Measurements from ENCODE around the gene ADAMTSL5.
"Not testable (repeated sequence)": the region's sequence is repeated elsewhere in the genome, so short reads cannot be mapped to it uniquely, and the experiment has no call there.

Gene ADAMTSL5

GRCh38 chr19:1477056-1477455 lies 35.8 kb downstream of the ADAMTSL5 start:
- DNase-seq, result not testable (repeated sequence)

DNA sequence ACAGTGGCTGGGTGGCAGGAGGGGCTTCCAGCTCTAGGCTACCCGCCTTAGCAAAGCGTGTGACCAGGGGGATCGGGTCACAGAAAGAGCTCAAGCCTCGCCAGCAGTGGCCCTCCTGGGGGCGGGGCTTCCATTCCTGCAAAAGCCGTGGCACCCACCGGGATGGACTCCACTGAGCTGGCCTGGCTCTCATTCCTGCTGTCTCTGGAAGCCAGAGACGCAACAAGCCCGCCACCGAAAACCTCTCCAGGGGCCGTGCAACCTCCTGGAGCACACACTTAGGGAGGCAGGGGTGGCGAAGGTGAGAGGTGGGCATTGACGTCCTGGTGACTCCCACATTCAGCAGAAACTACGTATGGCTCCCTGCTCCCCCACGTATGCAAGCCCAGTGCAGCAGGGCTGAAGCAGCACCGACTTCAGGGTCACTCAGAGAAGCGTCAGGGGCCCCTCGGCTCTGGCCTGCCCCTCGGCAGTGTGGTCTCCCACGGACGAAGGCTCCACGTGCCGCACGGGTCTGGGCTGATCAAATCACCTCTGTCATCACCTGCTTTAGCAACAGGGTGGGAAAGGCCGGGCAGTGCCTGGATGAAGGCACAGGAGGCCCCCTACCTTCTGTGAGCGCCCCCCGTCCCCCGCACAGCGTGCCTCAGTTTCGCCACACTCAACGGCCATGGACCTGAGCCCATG lies 36.9 kb downstream of the ADAMTSL5 start:
- DNase-seq, result no peak

DNA sequence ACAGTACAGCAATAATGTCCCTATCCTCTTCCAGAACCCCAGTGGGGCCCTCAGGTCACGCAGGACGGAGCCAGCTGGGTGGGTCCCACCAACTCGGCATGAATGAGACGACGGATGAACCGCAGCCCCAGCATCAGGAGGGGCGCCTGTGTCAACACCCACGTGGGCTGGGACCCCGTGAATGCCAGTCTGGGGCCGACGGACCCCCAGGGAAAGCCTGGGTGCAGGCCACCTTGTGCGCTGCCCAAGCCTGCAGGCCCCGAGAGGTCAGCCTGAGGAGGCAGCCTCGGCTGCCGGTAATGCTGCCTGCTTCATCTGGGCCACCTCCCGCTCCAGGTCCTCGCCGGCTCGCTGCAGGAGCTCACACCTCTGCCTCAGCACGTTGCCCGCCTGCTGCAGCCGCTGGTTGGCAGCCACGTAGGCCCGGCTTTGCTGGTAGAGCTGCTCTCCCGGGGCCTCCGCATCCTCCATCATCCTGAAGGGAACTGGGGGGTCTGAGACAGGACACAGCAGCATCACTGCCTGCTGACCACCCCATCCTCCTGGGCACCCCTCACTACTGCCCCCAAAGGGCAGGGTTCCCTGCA lies 38.0 kb downstream of the ADAMTSL5 start:
- DNase-seq, result no peak

- DNase-seq, result no peak
These were observed 38.6 kb downstream of the ADAMTSL5 start for GRCh38 chr19:1474011-1474764.

DNA sequence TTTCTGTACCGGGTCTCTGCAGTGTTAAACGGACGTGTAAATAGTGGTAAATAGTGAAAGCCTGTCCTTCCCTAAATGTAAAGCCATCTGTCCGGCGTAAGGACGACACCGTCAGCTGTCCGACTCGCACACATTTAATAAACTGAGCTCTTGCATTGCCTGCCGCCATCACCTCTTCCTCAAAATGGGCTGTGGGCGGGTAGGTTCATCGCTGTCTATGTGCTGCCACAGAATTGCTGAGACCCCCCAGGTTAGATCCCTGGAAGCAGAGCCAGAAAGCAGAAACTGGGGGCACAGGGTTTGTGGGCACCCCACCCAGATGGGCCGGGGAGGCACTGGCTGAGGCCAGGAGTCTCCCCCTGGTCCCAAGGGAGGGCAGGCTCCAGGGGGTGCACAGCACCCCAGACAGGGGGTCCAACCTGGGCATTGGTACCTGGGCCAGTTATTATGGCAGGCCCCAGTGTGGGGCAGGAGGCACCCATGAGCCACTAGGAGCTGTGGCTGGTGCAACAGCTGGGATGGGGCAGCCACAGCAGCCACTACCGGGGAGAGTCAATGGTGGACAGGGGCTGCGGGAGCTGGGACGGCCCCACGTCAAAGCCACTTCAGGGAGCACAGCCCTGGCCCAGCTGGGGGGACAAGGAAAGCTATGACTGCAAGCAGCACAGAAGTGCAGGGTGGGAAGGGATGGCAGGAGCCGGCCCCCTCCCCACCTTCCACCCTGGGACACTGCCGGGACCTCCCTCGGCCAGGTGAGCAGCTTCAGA lies 39.6 kb downstream of the ADAMTSL5 start:
- DNase-seq, result no peak

- DNase-seq, result no peak
These were observed 40.4 kb downstream of the ADAMTSL5 start for GRCh38 chr19:1472231-1473084.

DNA sequence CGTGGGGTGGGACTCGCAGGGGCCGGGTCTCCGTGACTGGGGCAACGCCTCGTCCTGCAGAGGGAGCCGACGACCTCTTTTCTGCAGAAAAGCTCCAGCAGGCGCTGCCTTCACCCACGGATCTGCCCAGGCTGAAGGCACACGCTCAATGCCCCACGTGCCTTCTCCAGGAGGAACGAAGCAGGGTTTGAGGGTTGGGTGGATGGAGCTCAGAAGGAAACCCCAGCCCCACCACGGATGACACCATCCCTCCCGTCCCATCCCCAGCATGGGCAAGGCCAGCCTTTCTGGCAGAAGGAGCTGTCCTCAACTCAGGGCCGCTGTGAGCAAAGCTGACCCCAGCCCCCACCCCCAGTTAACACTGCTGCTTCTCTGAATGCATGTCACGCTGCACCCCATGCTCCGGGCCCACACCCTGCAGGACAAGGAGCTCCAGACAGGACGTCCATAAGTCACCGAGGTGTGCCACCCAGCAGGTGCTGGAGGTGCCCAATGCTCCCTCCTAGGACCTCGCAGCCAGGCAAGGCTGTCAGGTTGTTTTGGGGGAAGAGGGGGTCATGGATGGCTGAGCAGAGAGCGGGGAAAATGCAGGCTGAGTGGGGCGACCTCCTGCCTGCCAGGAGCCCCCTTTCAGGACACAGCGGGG lies 41.2 kb downstream of the ADAMTSL5 start:
- no peak for DNase-seq

- peak; percentile 24 for DNase-seq
These were observed 41.8 kb downstream of the ADAMTSL5 start for GRCh38 chr19:1471010-1471514.

GRCh38 chr19:1470305-1471009 lies 42.4 kb downstream of the ADAMTSL5 start:
- peak; percentile 80 for DNase-seq

GRCh38 chr19:1470055-1470304 lies 42.8 kb downstream of the ADAMTSL5 start:
- no peak for DNase-seq

- peak; percentile 24 for DNase-seq
These were observed 43.4 kb downstream of the ADAMTSL5 start for GRCh38 chr19:1469255-1470054.

DNA sequence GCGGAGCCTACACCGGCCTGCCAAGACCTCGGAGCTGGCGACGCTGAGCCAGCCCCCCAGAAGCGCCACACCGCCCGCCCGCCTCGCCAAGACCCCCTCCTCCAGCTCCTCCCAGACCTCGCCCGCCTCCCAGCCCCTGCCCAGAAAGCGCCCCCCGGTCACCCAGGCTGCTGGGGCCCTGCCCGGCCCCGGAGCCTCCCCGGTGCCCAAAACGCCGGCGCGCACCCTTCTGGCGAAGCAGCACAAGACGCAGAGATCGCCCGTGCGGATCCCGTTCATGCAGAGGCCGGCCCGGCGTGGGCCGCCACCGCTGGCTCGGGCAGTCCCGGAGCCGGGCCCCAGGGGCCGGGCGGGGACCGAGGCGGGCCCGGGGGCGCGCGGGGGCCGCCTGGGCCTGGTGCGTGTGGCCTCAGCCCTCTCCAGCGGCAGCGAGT lies 44.0 kb downstream of the ADAMTSL5 start:
- peak; percentile 26 for DNase-seq

DNA sequence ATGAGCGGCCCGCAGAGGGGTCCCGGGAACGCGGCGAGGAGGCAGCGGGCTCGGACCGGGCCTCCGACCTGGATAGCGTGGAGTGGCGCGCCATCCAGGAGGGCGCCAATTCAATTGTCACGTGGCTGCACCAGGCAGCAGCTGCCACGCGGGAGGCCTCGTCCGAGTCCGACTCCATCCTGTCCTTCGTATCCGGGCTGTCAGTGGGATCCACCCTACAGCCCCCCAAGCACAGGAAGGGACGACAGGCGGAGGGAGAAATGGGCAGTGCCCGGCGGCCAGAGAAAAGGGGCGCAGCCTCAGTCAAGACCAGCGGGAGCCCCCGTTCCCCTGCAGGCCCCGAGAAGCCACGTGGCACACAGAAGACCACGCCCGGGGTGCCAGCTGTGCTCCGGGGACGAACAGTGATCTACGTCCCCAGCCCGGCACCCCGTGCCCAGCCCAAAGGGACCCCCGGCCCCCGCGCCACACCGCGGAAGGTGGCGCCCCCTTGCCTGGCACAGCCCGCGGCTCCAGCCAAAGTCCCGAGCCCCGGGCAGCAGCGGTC lies 44.5 kb downstream of the ADAMTSL5 start:
- no peak for DNase-seq

DNA sequence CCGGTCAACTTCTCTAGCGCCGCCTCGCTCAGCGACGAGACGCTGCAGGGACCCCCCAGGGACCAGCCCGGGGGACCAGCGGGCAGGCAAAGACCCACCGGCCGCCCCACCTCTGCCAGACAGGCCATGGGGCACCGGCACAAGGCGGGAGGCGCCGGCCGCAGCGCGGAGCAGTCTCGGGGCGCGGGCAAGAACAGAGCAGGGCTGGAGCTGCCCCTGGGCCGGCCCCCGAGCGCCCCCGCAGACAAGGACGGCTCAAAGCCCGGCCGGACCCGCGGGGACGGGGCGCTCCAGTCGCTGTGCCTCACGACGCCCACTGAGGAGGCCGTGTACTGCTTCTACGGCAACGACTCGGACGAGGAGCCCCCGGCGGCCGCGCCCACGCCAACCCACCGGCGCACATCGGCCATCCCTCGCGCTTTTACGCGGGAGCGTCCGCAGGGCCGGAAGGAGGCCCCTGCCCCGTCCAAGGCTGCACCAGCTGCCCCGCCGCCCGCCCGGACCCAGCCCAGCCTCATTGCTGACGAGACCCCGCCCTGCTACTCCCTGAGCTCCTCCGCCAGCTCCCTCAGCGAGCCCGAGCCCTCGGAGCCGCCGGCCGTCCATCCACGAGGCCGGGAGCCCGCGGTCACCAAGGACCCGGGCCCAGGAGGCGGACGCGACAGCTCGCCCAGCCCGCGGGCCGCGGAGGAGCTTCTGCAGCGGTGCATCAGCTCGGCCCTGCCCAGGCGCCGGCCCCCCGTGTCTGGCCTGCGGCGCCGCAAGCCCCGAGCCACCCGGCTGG lies 45.1 kb downstream of the ADAMTSL5 start:
- DNase-seq, result no peak

- DNase-seq, result no peak
These were observed 45.7 kb downstream of the ADAMTSL5 start for GRCh38 chr19:1467215-1467489.

DNA sequence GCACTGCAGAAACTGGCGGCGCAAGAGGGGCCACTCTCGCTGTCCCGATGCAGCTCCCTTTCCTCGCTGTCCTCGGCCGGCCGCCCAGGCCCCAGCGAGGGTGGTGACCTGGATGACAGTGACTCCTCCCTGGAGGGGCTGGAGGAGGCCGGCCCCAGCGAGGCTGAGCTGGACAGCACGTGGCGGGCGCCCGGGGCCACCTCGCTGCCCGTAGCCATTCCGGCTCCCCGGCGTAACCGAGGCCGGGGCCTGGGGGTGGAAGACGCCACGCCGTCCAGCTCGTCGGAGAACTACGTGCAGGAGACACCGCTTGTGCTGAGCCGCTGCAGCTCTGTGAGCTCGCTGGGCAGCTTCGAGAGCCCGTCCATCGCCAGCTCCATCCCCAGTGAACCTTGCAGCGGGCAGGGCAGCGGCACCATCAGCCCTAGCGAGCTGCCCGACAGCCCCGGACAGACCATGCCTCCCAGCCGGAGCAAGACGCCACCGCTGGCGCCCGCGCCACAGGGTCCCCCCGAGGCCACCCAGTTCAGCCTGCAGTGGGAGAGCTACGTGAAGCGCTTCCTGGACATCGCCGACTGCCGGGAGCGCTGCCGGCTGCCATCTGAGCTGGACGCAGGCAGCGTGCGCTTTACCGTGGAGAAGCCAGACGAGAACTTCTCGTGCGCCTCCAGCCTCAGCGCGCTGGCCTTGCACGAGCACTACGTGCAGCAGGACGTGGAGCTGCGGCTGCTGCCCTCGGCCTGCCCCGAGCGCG lies 46.2 kb downstream of the ADAMTSL5 start:
- no peak for DNase-seq

DNA sequence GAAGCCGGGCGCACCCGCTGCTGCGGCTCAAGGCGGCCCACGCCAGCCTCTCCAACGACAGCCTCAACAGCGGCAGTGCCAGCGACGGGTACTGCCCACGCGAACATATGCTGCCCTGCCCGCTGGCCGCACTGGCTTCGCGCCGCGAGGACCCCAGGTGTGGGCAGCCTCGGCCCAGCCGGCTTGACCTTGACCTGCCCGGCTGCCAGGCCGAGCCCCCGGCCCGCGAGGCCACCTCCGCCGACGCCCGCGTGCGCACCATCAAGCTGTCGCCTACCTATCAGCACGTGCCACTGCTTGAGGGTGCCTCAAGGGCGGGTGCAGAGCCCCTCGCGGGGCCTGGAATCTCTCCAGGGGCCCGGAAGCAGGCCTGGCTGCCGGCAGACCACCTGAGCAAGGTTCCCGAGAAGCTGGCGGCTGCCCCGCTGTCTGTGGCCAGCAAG lies 46.8 kb downstream of the ADAMTSL5 start:
- no peak for DNase-seq

GRCh38 chr19:1465191-1466016 lies 47.4 kb downstream of the ADAMTSL5 start:
- DNase-seq, result peak; percentile 37

All from CD4-positive, alpha-beta T cell treated with Interleukin-17A for 1 hour (primary cell).